B cell (primary cell): ENCODE results near the gene RDH5.

Source experiments
- EZH2 ChIP-seq: IDR thresholded peaks from 2 replicates; pipeline ENCODE4 v1.6.1; 2012; ENCODE audit warnings: borderline replicate concordance, low read depth, mild to moderate bottlenecking, moderate library complexity, low read length; ENCODE audit not compliant: insufficient read depth, poor library complexity, severe bottlenecking
- TF ChIP-seq, protein P1 (sequence below): fragments of 200-600 bp; IDR thresholded peaks from one replicate; pipeline ENCODE4 v1.8.0; 2022; ENCODE audit warnings: antibody characterized with exemption, mild to moderate bottlenecking

DNA sequence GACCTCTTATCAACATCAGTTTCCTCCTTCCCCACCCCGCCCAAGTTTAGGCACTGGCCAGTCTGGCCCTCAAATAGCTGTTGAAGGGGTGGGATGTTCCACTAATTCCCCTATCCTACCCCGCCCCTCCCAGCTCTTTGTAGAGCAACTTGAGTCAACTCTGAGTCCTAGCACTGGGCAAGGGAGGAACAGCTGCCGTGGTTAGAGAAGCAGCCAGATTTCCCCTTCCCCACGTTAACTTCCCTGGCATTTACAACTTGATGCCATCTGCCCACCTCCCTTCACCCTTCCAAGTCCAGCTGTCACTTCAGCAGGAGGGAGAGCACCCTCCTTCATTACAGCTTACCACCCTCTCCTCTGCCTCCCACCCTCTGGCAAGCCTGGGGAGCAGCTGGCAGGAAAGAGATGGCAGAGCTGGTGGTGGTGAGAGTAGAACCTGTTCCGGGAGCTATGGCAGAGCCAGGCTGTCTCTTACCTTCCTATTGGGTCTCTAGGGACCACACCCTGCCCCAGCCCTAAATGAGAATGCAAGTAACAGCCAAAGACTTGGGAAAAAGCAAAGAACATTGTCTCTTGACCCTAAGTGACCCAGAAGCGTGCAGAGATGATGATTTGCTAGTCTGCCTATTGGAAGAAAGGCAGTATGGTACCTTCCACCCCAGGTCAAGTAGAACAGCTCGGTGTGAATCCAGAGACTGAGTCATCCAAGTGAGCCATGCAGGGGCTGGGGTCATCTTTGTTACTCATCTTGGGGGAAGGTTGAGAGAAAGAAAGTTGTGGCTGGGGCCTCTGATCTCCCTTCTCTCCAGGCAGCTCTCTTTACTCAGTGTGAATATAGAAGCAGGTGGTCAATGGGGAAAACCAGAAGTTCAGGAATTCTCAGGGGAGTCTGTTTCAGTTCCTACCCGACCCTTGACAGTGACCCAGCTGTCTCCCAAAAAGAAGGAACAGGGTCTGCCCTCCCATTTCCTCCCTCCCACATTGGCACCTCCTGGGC lies 2.9 kb upstream of the RDH5 start:
- TF ChIP-seq, protein P1, sequence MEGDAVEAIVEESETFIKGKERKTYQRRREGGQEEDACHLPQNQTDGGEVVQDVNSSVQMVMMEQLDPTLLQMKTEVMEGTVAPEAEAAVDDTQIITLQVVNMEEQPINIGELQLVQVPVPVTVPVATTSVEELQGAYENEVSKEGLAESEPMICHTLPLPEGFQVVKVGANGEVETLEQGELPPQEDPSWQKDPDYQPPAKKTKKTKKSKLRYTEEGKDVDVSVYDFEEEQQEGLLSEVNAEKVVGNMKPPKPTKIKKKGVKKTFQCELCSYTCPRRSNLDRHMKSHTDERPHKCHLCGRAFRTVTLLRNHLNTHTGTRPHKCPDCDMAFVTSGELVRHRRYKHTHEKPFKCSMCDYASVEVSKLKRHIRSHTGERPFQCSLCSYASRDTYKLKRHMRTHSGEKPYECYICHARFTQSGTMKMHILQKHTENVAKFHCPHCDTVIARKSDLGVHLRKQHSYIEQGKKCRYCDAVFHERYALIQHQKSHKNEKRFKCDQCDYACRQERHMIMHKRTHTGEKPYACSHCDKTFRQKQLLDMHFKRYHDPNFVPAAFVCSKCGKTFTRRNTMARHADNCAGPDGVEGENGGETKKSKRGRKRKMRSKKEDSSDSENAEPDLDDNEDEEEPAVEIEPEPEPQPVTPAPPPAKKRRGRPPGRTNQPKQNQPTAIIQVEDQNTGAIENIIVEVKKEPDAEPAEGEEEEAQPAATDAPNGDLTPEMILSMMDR: no peak
- no peak for TF ChIP-seq EZH2
